Measurements from ENCODE around the gene DAP.
A peak's percentile ranks its signal among the peaks of the same experiment; 100 is the strongest.

Gene DAP

GRCh38 chr5:10747678-10748622, 13.1 kb downstream of the DAP start:
- Histone ChIP-seq H3K79me2 (ENCODE audit: insufficient read depth, low read length) (peaks cover 43% of the 10 kb centered on the region), H3K4me2 (ENCODE audit: insufficient read depth, low read length) (no peak overlapping the region), H3K36me3 (ENCODE audit: insufficient read depth, low read length) (peaks cover 82% of the 10 kb centered on the region), H3K9me3 (ENCODE audit: insufficient read depth, low read length, severe bottlenecking) (no peaks in the 10 kb centered on the region), H2AFZ (ENCODE audit: low read depth, low read length) (no peak overlapping the region), H4K20me1 (ENCODE audit: insufficient read depth, low read length) (peaks cover 26% of the 10 kb centered on the region), H3K4me3 (ENCODE audit: low read depth in 1 of 2, low read length in 2 of 2) (no peak overlapping the region), H3K9ac (ENCODE audit: low read depth, low read length) (no peak overlapping the region), H3K27me3 (ENCODE audit: insufficient read depth, low read length, poor library complexity) (no peaks in the 10 kb centered on the region), H3K27ac (ENCODE audit: low read length) (no peak overlapping the region), H3K4me1 (ENCODE audit: insufficient read depth, low read length) (no peaks in the 10 kb centered on the region)
- no peak for DNase-seq
- ATAC-seq (ENCODE audit: insufficient read depth, low read depth): no peak
- TF ChIP-seq CTCF (IDR thresholded peaks at IDR 0.05; ENCODE audit: borderline replicate concordance, extremely low read depth, low read length, poor library complexity, severe bottlenecking) (no peak), EZH2 (IDR thresholded peaks at IDR 0.05; ENCODE audit: borderline replicate concordance, low read depth, low read length, severe bottlenecking) (no peak)

GRCh38 chr5:10746711-10747110, 14.3 kb downstream of the DAP start:
- Histone ChIP-seq H3K27me3 (ENCODE audit: insufficient read depth, low read length, poor library complexity) (no peaks in the 10 kb centered on the region), H3K9me3 (ENCODE audit: insufficient read depth, low read length, severe bottlenecking) (no peaks in the 10 kb centered on the region), H3K27ac (ENCODE audit: low read length) (no peak overlapping the region), H2AFZ (ENCODE audit: low read depth, low read length) (no peak overlapping the region), H3K4me1 (ENCODE audit: insufficient read depth, low read length) (no peaks in the 10 kb centered on the region), H3K4me3 (ENCODE audit: low read depth in 1 of 2, low read length in 2 of 2) (no peak overlapping the region), H3K36me3 (ENCODE audit: insufficient read depth, low read length) (peaks cover 86% of the 10 kb centered on the region), H3K9ac (ENCODE audit: low read depth, low read length) (no peak overlapping the region), H3K79me2 (ENCODE audit: insufficient read depth, low read length) (peaks cover 32% of the 10 kb centered on the region), H4K20me1 (ENCODE audit: insufficient read depth, low read length) (peaks cover 18% of the 10 kb centered on the region; the same call in 1 of the 2 replicates), H3K4me2 (ENCODE audit: insufficient read depth, low read length) (no peak overlapping the region)
- ATAC-seq (ENCODE audit: insufficient read depth, low read depth): 0 out of 3 replicates have a peak, but pooled peaks have one; percentile 35
- DNase-seq: no peak
- TF ChIP-seq EZH2 (IDR thresholded peaks at IDR 0.05; ENCODE audit: borderline replicate concordance, low read depth, low read length, severe bottlenecking): no peak
- TF ChIP-seq CTCF (IDR thresholded peaks at IDR 0.05; ENCODE audit: borderline replicate concordance, extremely low read depth, low read length, poor library complexity, severe bottlenecking): no peak

GRCh38 chr5:10745133-10745532, 15.9 kb downstream of the DAP start:
- no peak overlapping the region for H3K27ac ChIP-seq (ENCODE audit: low read length)
- H4K20me1 ChIP-seq (ENCODE audit: insufficient read depth, low read length): peaks cover 9% of the 10 kb centered on the region; the same call in 1 of the 2 replicates
- H3K4me3 ChIP-seq (ENCODE audit: low read depth in 1 of 2, low read length in 2 of 2): no peak overlapping the region
- H3K9me3 ChIP-seq (ENCODE audit: insufficient read depth, low read length, severe bottlenecking): peaks cover 5% of the 10 kb centered on the region
- TF ChIP-seq EZH2 (IDR thresholded peaks at IDR 0.05; ENCODE audit: borderline replicate concordance, low read depth, low read length, severe bottlenecking): no peak
- TF ChIP-seq CTCF (IDR thresholded peaks at IDR 0.05; ENCODE audit: borderline replicate concordance, extremely low read depth, low read length, poor library complexity, severe bottlenecking): no peak
- H3K4me1 ChIP-seq (ENCODE audit: insufficient read depth, low read length): no peaks in the 10 kb centered on the region
- H3K4me2 ChIP-seq (ENCODE audit: insufficient read depth, low read length): no peak overlapping the region
- ATAC-seq (ENCODE audit: insufficient read depth, low read depth): no peak
- no peak for DNase-seq
- no peak overlapping the region for H2AFZ ChIP-seq (ENCODE audit: low read depth, low read length)
- H3K79me2 ChIP-seq (ENCODE audit: insufficient read depth, low read length): peaks cover 25% of the 10 kb centered on the region
- peaks cover 95% of the 10 kb centered on the region for H3K36me3 ChIP-seq (ENCODE audit: insufficient read depth, low read length)
- no peak overlapping the region for H3K9ac ChIP-seq (ENCODE audit: low read depth, low read length)
- no peaks in the 10 kb centered on the region for H3K27me3 ChIP-seq (ENCODE audit: insufficient read depth, low read length, poor library complexity)
